Urinary bladder (tissue), 4 donors: ENCODE measurements around the gene IHH. TPM values are rescaled to one million over a fixed set of nuclear protein-coding genes. Genes with fewer than 3 reads are reported as not detected.
A peak's percentile ranks its signal among the peaks of the same experiment; 100 is the strongest.

Experiments
- DNase-seq: peaks from one replicate; pipeline ENCODE4 v3.0.0-alpha.2; 2015; ENCODE audit errors: extremely low spot score
- H3K27ac ChIP-seq: one replicate; pipeline ENCODE4 v1.5.1; 2013; ENCODE audit warnings: low read depth, mild to moderate bottlenecking, moderate library complexity
- H3K36me3 ChIP-seq: one replicate; pipeline ENCODE4 v1.6.1; 2013; ENCODE audit warnings: mild to moderate bottlenecking, moderate library complexity; ENCODE audit not compliant: insufficient read depth
- H3K4me1 ChIP-seq: one replicate; pipeline ENCODE4 v1.6.1; 2013; ENCODE audit warnings: mild to moderate bottlenecking, moderate library complexity; ENCODE audit not compliant: insufficient read depth
- H3K4me3 ChIP-seq: one replicate; pipeline ENCODE4 v1.5.1; 2013; ENCODE audit warnings: low read depth, low read length
- WGBS: extraction: QIAGEN DNeasy Blood & Tissue Kit; methylation state at CpG from one replicate; pipeline ENCODE4 v1.1.7; 2013; 5-methylcytosine and 5-hydroxymethylcytosine counted together
- polyA plus RNA-seq: library from polyadenylated mRNA; stranded (reverse); fragments of 200-250 nt; gene quantifications from one replicate; pipeline ENCODE4 v1.2.3, GENCODE V29; 2013
- total RNA-seq: library from RNA; depleted of rRNA; stranded (reverse); fragments of >200 nt; gene quantifications from one replicate; pipeline ENCODE4 v1.2.3, GENCODE V29; 2014
- donor health status: healthy with polysubstance abuse.
- donor health status: healthy.

Gene IHH
- total and polyA plus RNA-seq, 2 donors = 0.13 TPM; not detected in 1

GRCh38 chr2:219041252-219041651 lies 19.5 kb downstream of the IHH start, which contains the start of gene CFAP65:
TSS of gene CFAP65 (minus strand) at chr2:219041516. CDS start at chr2:219039048, 2,468 bp downstream.
- Histone ChIP-seq H3K4me1 (no peaks in the 10 kb centered on the region), H3K36me3 (no peaks in the 10 kb centered on the region), H3K4me3 (no peak within 1 kb of the TSS), H3K27ac (no peak within 1 kb of the TSS)
- no peak for DNase-seq
- 1% methylated on average over 21 of the region's 21 CpGs for WGBS

DNA sequence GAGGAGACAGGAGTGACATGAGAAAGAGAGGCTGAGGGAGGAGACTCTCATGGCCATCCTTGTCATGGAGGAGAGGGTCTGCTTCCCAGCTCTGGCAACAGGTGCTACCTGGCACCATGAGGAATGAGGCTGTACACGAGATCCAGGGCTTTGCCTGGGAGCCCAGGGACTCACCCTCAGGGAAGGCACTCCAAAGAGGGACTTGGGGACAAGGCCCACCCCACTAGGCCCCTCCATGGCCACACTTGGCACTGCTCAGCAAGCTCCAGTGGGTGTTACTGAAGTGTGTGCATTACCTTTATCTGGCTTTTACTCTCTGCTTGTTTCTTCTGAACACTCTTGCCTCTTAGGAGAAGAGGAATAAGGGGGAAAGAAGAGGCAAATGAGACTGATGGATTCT lies 22.1 kb downstream of the IHH start:
- Histone ChIP-seq H3K4me1 (no peaks in the 10 kb centered on the region), H3K27ac (no peak overlapping the region), H3K4me3 (no peak overlapping the region), H3K36me3 (no peaks in the 10 kb centered on the region)
- 16% methylated on average over 1 of the region's 1 CpG for WGBS
- no peak for DNase-seq

DNA sequence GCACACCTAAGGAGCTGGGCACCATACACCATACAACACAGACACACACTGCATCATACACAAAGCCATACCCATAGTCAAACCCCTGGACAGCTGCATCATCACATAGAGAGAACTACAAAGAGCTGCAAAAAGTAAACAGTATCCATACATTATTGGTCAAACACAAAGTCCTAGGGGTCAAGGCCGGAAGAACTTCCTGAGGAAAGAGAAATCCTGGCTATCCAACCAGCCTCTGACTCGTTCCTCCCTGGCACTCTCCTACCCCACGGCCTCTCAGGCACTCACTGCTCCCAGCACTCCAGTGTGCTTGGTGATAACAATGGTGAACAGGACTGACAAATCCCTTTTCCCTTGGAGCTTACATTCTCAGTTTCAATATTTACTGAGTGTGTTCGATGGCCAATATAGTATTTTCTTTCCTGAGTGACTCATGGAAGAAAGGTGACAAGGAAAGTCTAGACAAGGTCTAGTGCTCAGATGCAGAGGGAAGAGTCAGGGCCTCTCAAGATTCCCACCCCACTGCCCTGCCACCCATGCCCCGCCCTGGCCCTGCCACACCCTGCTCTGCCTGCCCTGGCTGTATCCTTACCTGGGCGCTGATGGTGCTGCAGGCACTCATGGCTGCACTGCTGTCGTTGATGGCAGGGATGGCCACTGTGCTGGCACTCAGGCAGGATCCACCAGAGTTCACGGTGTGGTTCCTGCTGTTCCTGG lies 22.8 kb downstream of the IHH start:
- 58% methylated on average over 8 of the region's 8 CpGs for WGBS
- Histone ChIP-seq H3K27ac (no peak overlapping the region), H3K4me1 (no peaks in the 10 kb centered on the region), H3K4me3 (no peak overlapping the region), H3K36me3 (no peaks in the 10 kb centered on the region)
- no peak for DNase-seq

GRCh38 chr2:219035942-219036341 lies 24.8 kb downstream of the IHH start:
- H3K4me3 ChIP-seq = no peak overlapping the region
- WGBS = 79% methylated on average over 2 of the region's 2 CpGs
- no peak for DNase-seq
- no peak overlapping the region for H3K27ac ChIP-seq
- no peaks in the 10 kb centered on the region for H3K36me3 ChIP-seq
- H3K4me1 ChIP-seq = no peaks in the 10 kb centered on the region

- Histone ChIP-seq H3K4me3 (no peak overlapping the region), H3K36me3 (no peaks in the 10 kb centered on the region), H3K4me1 (no peaks in the 10 kb centered on the region), H3K27ac (no peak overlapping the region)
- no peak for DNase-seq
- 50% methylated on average over 6 of the region's 6 CpGs for WGBS
Measured at GRCh38 chr2:219034823-219035222, 25.9 kb downstream of the IHH start.

- Histone ChIP-seq H3K4me3 (no peak overlapping the region), H3K4me1 (no peaks in the 10 kb centered on the region), H3K36me3 (no peaks in the 10 kb centered on the region), H3K27ac (no peak overlapping the region)
- no peak for DNase-seq
- 74% methylated on average over 23 of the region's 23 CpGs for WGBS
Measured at GRCh38 chr2:219032051-219032745, 28.5 kb downstream of the IHH start.

GRCh38 chr2:219031005-219031738 lies 29.5 kb downstream of the IHH start:
- no peak for DNase-seq
- WGBS = 67% methylated on average over 21 of the region's 21 CpGs
- H3K27ac ChIP-seq = no peak overlapping the region
- no peaks in the 10 kb centered on the region for H3K4me1 ChIP-seq
- H3K4me3 ChIP-seq = no peak overlapping the region
- no peaks in the 10 kb centered on the region for H3K36me3 ChIP-seq

GRCh38 chr2:219030177-219030940 lies 30.4 kb downstream of the IHH start:
- Histone ChIP-seq H3K27ac (no peak overlapping the region), H3K36me3 (no peaks in the 10 kb centered on the region), H3K4me3 (no peak overlapping the region), H3K4me1 (no peaks in the 10 kb centered on the region)
- no peak for DNase-seq
- WGBS = 78% methylated on average over 16 of the region's 16 CpGs

GRCh38 chr2:219029829-219030165 lies 30.9 kb downstream of the IHH start:
- WGBS = 37% methylated on average over 9 of the region's 9 CpGs

GRCh38 chr2:219028996-219029828 lies 31.5 kb downstream of the IHH start:
- WGBS = 73% methylated on average over 13 of the region's 13 CpGs
- H3K36me3 ChIP-seq = no peaks in the 10 kb centered on the region
- H3K27ac ChIP-seq = no peak overlapping the region
- no peak overlapping the region for H3K4me3 ChIP-seq
- no peaks in the 10 kb centered on the region for H3K4me1 ChIP-seq
- no peak for DNase-seq

More at GRCh38 chr2:219029829-219030165, 30.9 kb downstream of the IHH start:
- no peak overlapping the region for H3K27ac ChIP-seq
- DNase-seq = peak; percentile 15
- H3K36me3 ChIP-seq = no peaks in the 10 kb centered on the region
- H3K4me3 ChIP-seq = no peak overlapping the region
- no peaks in the 10 kb centered on the region for H3K4me1 ChIP-seq

GRCh38 chr2:219028141-219028540 lies 32.6 kb downstream of the IHH start:
- no peak overlapping the region for H3K27ac ChIP-seq
- 75% methylated on average over 5 of the region's 5 CpGs for WGBS
- no peak for DNase-seq
- no peak overlapping the region for H3K4me3 ChIP-seq
- no peaks in the 10 kb centered on the region for H3K36me3 ChIP-seq
- H3K4me1 ChIP-seq = no peaks in the 10 kb centered on the region

GRCh38 chr2:219027511-219028055 lies 33.1 kb downstream of the IHH start:
- WGBS = 86% methylated on average over 22 of the region's 22 CpGs
- Histone ChIP-seq H3K4me1 (no peaks in the 10 kb centered on the region), H3K4me3 (no peak overlapping the region), H3K27ac (no peak overlapping the region), H3K36me3 (no peaks in the 10 kb centered on the region)
- no peak for DNase-seq
